B cell (primary cell): Measurements from ENCODE around the gene RBM26. TPM values are rescaled to one million over a fixed set of nuclear protein-coding genes. Genes with fewer than 3 reads are reported as not detected.

Source experiments
- ATAC-seq: fragments of 200-7000 bp; cut with Tn5 transposase; one replicate; pipeline ENCODE4 v1.10.0; 2021; ENCODE audit warnings: low read depth, mild to moderate bottlenecking, moderate number of reproducible peaks, moderate library complexity
- CTCF ChIA-PET: fragments of 350-600 bp; sonication (Branson Sonifier 250); formaldehyde crosslinking; loops from one replicate; lab custom pipeline; 2021; ENCODE audit warnings: antibody characterized with exemption, inconsistent platforms; lab: Charles Lee
- POLR2A ChIA-PET: fragments of 350-600 bp; sonication (Branson Sonifier 250); formaldehyde crosslinking; loops from one replicate; lab custom pipeline; 2021; ENCODE audit warnings: antibody characterized with exemption; lab: Charles Lee
- DNase-seq: peaks from one replicate; pipeline ENCODE4 v3.0.0; 2013
- H2AFZ ChIP-seq: 2 replicates; pipeline ENCODE4 v1.6.1; 2012; ENCODE audit warnings: mild to moderate bottlenecking, low read depth, low read length; ENCODE audit not compliant: insufficient read depth, poor library complexity, severe bottlenecking
- H3K27ac ChIP-seq, 2 donors: 1 replicate in 1 of 2; 2 replicates in 1 of 2; pipeline ENCODE4 v1.5.1; 2012 to 2013; ENCODE audit warnings: low read length in 2 of 2, mild to moderate bottlenecking in 2 of 2, moderate library complexity in 1 of 2
- H3K27me3 ChIP-seq, 4 experiments: fragments of 200-600 bp in 1 of 4; sonication (generic) in 1 of 4; replicated peaks in 1 of 4; 1 replicate in 2 of 4; 2 replicates in 2 of 4; pipeline versions ENCODE4 v1.6.1 to v1.7.0; 2013 to 2016; ENCODE audit warnings: low read length in 3 of 4, mild to moderate bottlenecking in 2 of 4, mixed read lengths in 1 of 4, moderate library complexity in 1 of 4; ENCODE audit not compliant: insufficient read depth in 4 of 4, control insufficient read depth in 3 of 4; ENCODE audit errors: control extremely low read depth in 1 of 4
- H3K36me3 ChIP-seq, 2 experiments: replicated peaks in 1 of 2; 1 replicate in 1 of 2; 2 replicates in 1 of 2; pipeline versions ENCODE4 v1.6.1 to v1.7.1; 2013; ENCODE audit warnings: low read length in 1 of 2; ENCODE audit not compliant: insufficient read depth in 2 of 2, control insufficient read depth in 1 of 2; ENCODE audit errors: control extremely low read depth in 1 of 2, extremely low read depth in 1 of 2
- H3K4me1 ChIP-seq, 2 donors: fragments of 200-600 bp in 1 of 2; sonication (generic) in 1 of 2; 1 replicate in 1 of 2; 2 replicates in 1 of 2; pipeline versions ENCODE4 v1.5.1 to v1.6.1; 2013 to 2017; ENCODE audit warnings: low read length in 2 of 2; ENCODE audit not compliant: control insufficient read depth in 2 of 2, insufficient read depth in 2 of 2
- H3K4me2 ChIP-seq: replicated peaks from 2 replicates; pipeline ENCODE3; 2012; ENCODE audit warnings: mild to moderate bottlenecking, low read depth, low read length; ENCODE audit not compliant: poor library complexity, severe bottlenecking
- H3K4me3 ChIP-seq, 5 experiments: fragments of 200-600 bp in 1 of 5; sonication (generic) in 1 of 5; 1 replicate in 3 of 5; 2 replicates in 2 of 5; pipeline versions ENCODE4 v1.5.1 to v1.7.0; 2011 to 2016; ENCODE audit warnings: low read length in 4 of 5, mild to moderate bottlenecking in 4 of 5, low read depth in 2 of 5, control low read depth in 1 of 5, moderate library complexity in 1 of 5; ENCODE audit not compliant: insufficient read depth in 1 of 5; ENCODE audit errors: control extremely low read depth in 1 of 5, extremely low read depth in 1 of 5
- H3K79me2 ChIP-seq: fragments of 200-600 bp; sonication (generic); one replicate; pipeline ENCODE4 v1.6.0; 2016; ENCODE audit warnings: low read length; ENCODE audit not compliant: control insufficient read depth, insufficient read depth
- H3K9ac ChIP-seq: fragments of 200-600 bp; sonication (generic); 2 replicates; pipeline ENCODE4 v1.6.1; 2017; ENCODE audit warnings: mild to moderate bottlenecking, low read length, moderate library complexity
- H3K9me3 ChIP-seq, 3 donors: one replicate each; pipeline versions ENCODE4 v1.6.1 to v1.7.1; 2013; ENCODE audit warnings: low read length in 2 of 3; ENCODE audit not compliant: control insufficient read depth in 2 of 3, insufficient read depth in 1 of 3; ENCODE audit errors: control extremely low read depth in 1 of 3
- H4K20me1 ChIP-seq: 2 replicates; pipeline ENCODE4 v1.6.0; 2012; ENCODE audit warnings: mild to moderate bottlenecking, low read length; ENCODE audit not compliant: insufficient read depth, control insufficient read depth, poor library complexity, severe bottlenecking
- H3K27ac Mint-ChIP-seq: one replicate; pipeline ENCODE4 v1.8.0; 2021; ENCODE audit warnings: mixed read lengths
- H3K27me3 Mint-ChIP-seq: one replicate; pipeline ENCODE4 v1.8.0; 2021; ENCODE audit warnings: mixed read lengths
- H3K4me1 Mint-ChIP-seq: one replicate; pipeline ENCODE4 v1.8.0; 2021; ENCODE audit warnings: mixed read lengths
- H3K4me3 Mint-ChIP-seq: one replicate; pipeline ENCODE4 v1.8.0; 2021; ENCODE audit warnings: mixed read lengths
- H3K9me3 Mint-ChIP-seq: one replicate; pipeline ENCODE4 v1.8.0; 2022; ENCODE audit warnings: mixed read lengths; ENCODE audit not compliant: insufficient read depth
- CTCF ChIP-seq: fragments of 200-600 bp; IDR thresholded peaks from one replicate; pipeline ENCODE4 v1.8.0; 2022; ENCODE audit warnings: antibody characterized with exemption, mild to moderate bottlenecking
- EZH2 ChIP-seq: IDR thresholded peaks from 2 replicates; pipeline ENCODE4 v1.6.1; 2012; ENCODE audit warnings: borderline replicate concordance, low read depth, mild to moderate bottlenecking, moderate library complexity, low read length; ENCODE audit not compliant: insufficient read depth, poor library complexity, severe bottlenecking
- WGBS: methylation state at CpG from one replicate; pipeline ENCODE4 v1.1.5; 2013; ENCODE audit warnings: missing lambda C conversion rate; ENCODE audit not compliant: insufficient coverage; 5-methylcytosine and 5-hydroxymethylcytosine counted together
- intact Hi-C: fragments of 100-400 bp; cut with micrococcal nuclease; formaldehyde crosslinking; loops from one replicate; pipeline ENCODE4 v1.10.0; 2022
- polyA plus RNA-seq: library from polyadenylated mRNA; depleted of rRNA; stranded (reverse); fragments of >200 nt; gene quantifications from 2 replicates; pipeline ENCODE4 v1.2.3, GENCODE V29; 2012
- total RNA-seq, 2 donors: library from RNA; stranded (reverse); fragments of 120-200 nt in 1 of 2; gene quantifications; 1 replicate in 1 of 2; 2 replicates in 1 of 2; pipeline versions ENCODE4 v1.2.3 to v1.2.4, GENCODE V29; 2013 to 2022

Gene RBM26
- total and polyA plus RNA-seq, 2 donors (not counting 1 experiment from before 2014, with no cell fraction given) = 34.5 to 159 TPM

- H3K9ac ChIP-seq = no peak overlapping the region
- no peak overlapping the region for H3K4me2 ChIP-seq
- H3K27me3 ChIP-seq = no peaks in the 10 kb centered on the region
- peaks cover 8% of the 10 kb centered on the region for H3K79me2 ChIP-seq
- DNase-seq (no peak), ATAC-seq (no peak)
- no peaks in the 10 kb centered on the region for H3K4me1 ChIP-seq
- WGBS = no CpG with 5 or more reads among the region's 1 CpG
- no peak overlapping the region for H3K4me3 Mint-ChIP-seq
- ChIA-PET CTCF (no interaction called here), POLR2A (no interaction called here)
- intact Hi-C loops = no loop called here
- no peak overlapping the region for H3K4me3 ChIP-seq
- TF ChIP-seq CTCF (no peak), EZH2 (no peak)
- H3K36me3 ChIP-seq = peaks cover 22 to 65% of the 10 kb centered on the region in 2 experiments
- H3K27me3 Mint-ChIP-seq = no peaks in the 10 kb centered on the region
- H3K4me1 Mint-ChIP-seq = no peaks in the 10 kb centered on the region
- no peak overlapping the region for H3K27ac ChIP-seq
- no peaks in the 10 kb centered on the region for H3K9me3 ChIP-seq
- H4K20me1 ChIP-seq = no peaks in the 10 kb centered on the region
- no peak overlapping the region for H2AFZ ChIP-seq
- H3K9me3 Mint-ChIP-seq = no peaks in the 10 kb centered on the region
- no peak overlapping the region for H3K27ac Mint-ChIP-seq
These were observed 36.8 kb downstream of the RBM26 start for GRCh38 chr13:79369226-79369625.

GRCh38 chr13:79365981-79366380, 40.1 kb downstream of the RBM26 start:
- Histone ChIP-seq H3K9ac (no peak overlapping the region), H3K4me2 (no peak overlapping the region), H3K9me3 (no peaks in the 10 kb centered on the region), H2AFZ (no peak overlapping the region), H4K20me1 (no peaks in the 10 kb centered on the region), H3K4me3 (no peak overlapping the region), H3K27ac (no peak overlapping the region), H3K27me3 (no peaks in the 10 kb centered on the region), H3K79me2 (peaks cover 14% of the 10 kb centered on the region), H3K36me3 (peaks cover 28 to 73% of the 10 kb centered on the region in 2 experiments), H3K4me1 (no peaks in the 10 kb centered on the region)
- DNase-seq (no peak), ATAC-seq (no peak)
- no peaks in the 10 kb centered on the region for H3K27me3 Mint-ChIP-seq
- H3K9me3 Mint-ChIP-seq = no peaks in the 10 kb centered on the region
- H3K4me1 Mint-ChIP-seq = peaks cover 8% of the 10 kb centered on the region
- H3K4me3 Mint-ChIP-seq = no peak overlapping the region
- POLR2A ChIA-PET = no interaction called here
- CTCF ChIA-PET = no interaction called here
- 100% methylated on average over 1 of the region's 2 CpGs for WGBS
- intact Hi-C loops = no loop called here
- no peak overlapping the region for H3K27ac Mint-ChIP-seq
- TF ChIP-seq EZH2 = no peak
- no peak for TF ChIP-seq CTCF
